ENCODE data around the gene CDHR3. TPM values are rescaled to one million over a fixed set of nuclear protein-coding genes. Genes with fewer than 3 reads are reported as not detected.
A peak's percentile ranks its signal among the peaks of the same experiment; 100 is the strongest.

The CDHR3 gene
- 8.2 TPM for total RNA-seq

- ATAC-seq = no peak
- DNase-seq (ENCODE audit: low spot score) = no peak
- intact Hi-C loops (cut with DNase I) = no loop called here
These were observed at the start of gene CDHR3 for GRCh38 chr7:105963038-105963667. TSS of gene CDHR3 (plus strand) at chr7:105963264. CDS start at chr7:105963319, 55 bp downstream.

- ATAC-seq = no peak
- DNase-seq (ENCODE audit: low spot score) = no peak
- intact Hi-C loops (cut with DNase I) = no loop called here
These were observed 49.1 kb upstream of the CDHR3 start for GRCh38 chr7:105913947-105914346.

GRCh38 chr7:105916603-105917002 is 46.5 kb upstream of the CDHR3 start:
- no peak for ATAC-seq
- intact Hi-C loops (cut with DNase I) = no loop called here
- DNase-seq (ENCODE audit: low spot score) = no peak

GRCh38 chr7:105917659-105918058 is 45.4 kb upstream of the CDHR3 start:
- intact Hi-C loops (cut with DNase I) = no loop called here
- ATAC-seq (no peak), DNase-seq (ENCODE audit: low spot score) (no peak)

- DNase-seq (ENCODE audit: low spot score) = no peak
- intact Hi-C loops (cut with DNase I) = no loop called here
These were observed 42.3 kb upstream of the CDHR3 start for GRCh38 chr7:105920766-105921165.

GRCh38 chr7:105924945-105925344 is 38.1 kb upstream of the CDHR3 start:
- ATAC-seq (no peak), DNase-seq (ENCODE audit: low spot score) (no peak)
- intact Hi-C loops (cut with DNase I) = no loop called here

More at GRCh38 chr7:105920766-105921165, 42.3 kb upstream of the CDHR3 start:
- no peak for ATAC-seq

- DNase-seq (ENCODE audit: low spot score) (no peak), ATAC-seq (no peak)
- intact Hi-C loops (cut with DNase I) = no loop called here
These were observed 36.9 kb upstream of the CDHR3 start for GRCh38 chr7:105926131-105926530.

GRCh38 chr7:105931179-105931578 is 31.9 kb upstream of the CDHR3 start:
- no peak for ATAC-seq
- DNase-seq (ENCODE audit: low spot score) = no peak
- intact Hi-C loops (cut with DNase I) = no loop called here

- peak; percentile 63 for DNase-seq (ENCODE audit: low spot score)
- peak; percentile 86 for ATAC-seq
- intact Hi-C loops (cut with DNase I) = no loop called here
These were observed 30.1 kb upstream of the CDHR3 start for GRCh38 chr7:105932835-105933477.

- intact Hi-C loops (cut with DNase I) = no loop called here
- DNase-seq (ENCODE audit: low spot score) = no peak
- peak; percentile 84 for ATAC-seq
These were observed 28.4 kb upstream of the CDHR3 start for GRCh38 chr7:105934572-105935185.

GRCh38 chr7:105935250-105935649 is 27.8 kb upstream of the CDHR3 start:
- DNase-seq (ENCODE audit: low spot score) (no peak), ATAC-seq (no peak)
- intact Hi-C loops (cut with DNase I) = no loop called here

- intact Hi-C loops (cut with DNase I) = no loop called here
- ATAC-seq = no peak
These were observed 25.7 kb upstream of the CDHR3 start for GRCh38 chr7:105937411-105937810.

GRCh38 chr7:105940109-105940508 is 23.0 kb upstream of the CDHR3 start:
- no peak for DNase-seq (ENCODE audit: low spot score)
- intact Hi-C loops (cut with DNase I) = no loop called here
- no peak for ATAC-seq

More at GRCh38 chr7:105937411-105937810, 25.7 kb upstream of the CDHR3 start:
- DNase-seq (ENCODE audit: low spot score) = no peak

- ATAC-seq (no peak), DNase-seq (ENCODE audit: low spot score) (no peak)
- intact Hi-C loops (cut with DNase I) = no loop called here
These were observed 21.5 kb upstream of the CDHR3 start for GRCh38 chr7:105941596-105941995.

GRCh38 chr7:105943486-105943885 is 19.6 kb upstream of the CDHR3 start:
- DNase-seq (ENCODE audit: low spot score) (no peak), ATAC-seq (no peak)
- intact Hi-C loops (cut with DNase I) = no loop called here

GRCh38 chr7:105945848-105946247 is 17.2 kb upstream of the CDHR3 start:
- ATAC-seq (no peak), DNase-seq (ENCODE audit: low spot score) (no peak)
- intact Hi-C loops (cut with DNase I) = no loop called here

GRCh38 chr7:105951597-105951996 is 11.5 kb upstream of the CDHR3 start:
- intact Hi-C loops (cut with DNase I) = no loop called here
- DNase-seq (ENCODE audit: low spot score) (no peak), ATAC-seq (no peak)

- intact Hi-C loops (cut with DNase I) = no loop called here
- DNase-seq (ENCODE audit: low spot score) (no peak), ATAC-seq (no peak)
These were observed 10.0 kb upstream of the CDHR3 start for GRCh38 chr7:105952917-105953595.

GRCh38 chr7:105954711-105955110 is 8.4 kb upstream of the CDHR3 start:
- DNase-seq (ENCODE audit: low spot score) (no peak), ATAC-seq (no peak)
- intact Hi-C loops (cut with DNase I) = no loop called here
